H1 (cell line): ENCODE results near the gene RGL2.

Experiments
- ATF2 ChIP-seq: IDR thresholded peaks from 2 replicates; pipeline ENCODE4 v1.6.1; 2012; ENCODE audit warnings: low read length, inconsistent platforms
- CEBPB ChIP-seq: IDR thresholded peaks from 2 replicates; pipeline ENCODE4 v1.6.1; 2012; ENCODE audit warnings: low read depth, low read length
- E2F6 ChIP-seq: IDR thresholded peaks from 2 replicates; pipeline ENCODE4 v1.6.1; 2012; ENCODE audit warnings: inconsistent platforms
- JUN ChIP-seq: IDR thresholded peaks from 2 replicates; pipeline ENCODE4 v1.6.1; 2011; ENCODE audit warnings: low read depth, mild to moderate bottlenecking, improper control_type of control experiment, low read length
- MAX ChIP-seq: IDR thresholded peaks from 2 replicates; pipeline ENCODE4 v1.6.1; 2012; ENCODE audit warnings: inconsistent platforms
- NRF1 ChIP-seq: IDR thresholded peaks from 2 replicates; pipeline ENCODE4 v1.6.1; 2011; ENCODE audit warnings: mild to moderate bottlenecking, low read depth, low read length, improper control_type of control experiment
- RFX5 ChIP-seq: IDR thresholded peaks from 2 replicates; pipeline ENCODE4 v1.6.1; 2011; ENCODE audit warnings: low read depth, low read length, improper control_type of control experiment, borderline replicate concordance
- SIRT6 ChIP-seq: IDR thresholded peaks from one replicate; pipeline ENCODE4 v1.7.1; 2012; ENCODE audit warnings: low read length, inconsistent platforms
- SRF ChIP-seq: IDR thresholded peaks from 2 replicates; pipeline ENCODE4 v1.6.1; 2011; ENCODE audit warnings: mild to moderate bottlenecking, low read depth, low read length, moderate library complexity
- TAF1 ChIP-seq: IDR thresholded peaks from 2 replicates; pipeline ENCODE4 v1.6.1; 2011; ENCODE audit warnings: mild to moderate bottlenecking, low read depth, low read length
- TAF7 ChIP-seq: optimal IDR thresholded peaks from 2 replicates; pipeline ENCODE3; 2011; ENCODE audit warnings: low read depth, mild to moderate bottlenecking, inconsistent platforms, low read length, moderate library complexity, borderline replicate concordance
- YY1 ChIP-seq: IDR thresholded peaks from 2 replicates; pipeline ENCODE4 v1.6.1; 2011; ENCODE audit warnings: low read depth, mild to moderate bottlenecking, low read length
- TF ChIP-seq, protein P1 (sequence below), 3 experiments: IDR thresholded peaks; 1 replicate in 2 of 3; 2 replicates in 1 of 3; pipeline versions ENCODE4 v1.5.1 to v1.6.1; 2011; ENCODE audit warnings: low read length in 3 of 3, mild to moderate bottlenecking in 3 of 3, inconsistent platforms in 2 of 3, low read depth in 1 of 3, moderate library complexity in 1 of 3; ENCODE audit not compliant: insufficient read depth in 1 of 3; ENCODE audit errors: control extremely low read depth in 1 of 3

GRCh38 chr6:33273924-33274902, 24.5 kb downstream of the RGL2 start:
- TF ChIP-seq, protein P1, sequence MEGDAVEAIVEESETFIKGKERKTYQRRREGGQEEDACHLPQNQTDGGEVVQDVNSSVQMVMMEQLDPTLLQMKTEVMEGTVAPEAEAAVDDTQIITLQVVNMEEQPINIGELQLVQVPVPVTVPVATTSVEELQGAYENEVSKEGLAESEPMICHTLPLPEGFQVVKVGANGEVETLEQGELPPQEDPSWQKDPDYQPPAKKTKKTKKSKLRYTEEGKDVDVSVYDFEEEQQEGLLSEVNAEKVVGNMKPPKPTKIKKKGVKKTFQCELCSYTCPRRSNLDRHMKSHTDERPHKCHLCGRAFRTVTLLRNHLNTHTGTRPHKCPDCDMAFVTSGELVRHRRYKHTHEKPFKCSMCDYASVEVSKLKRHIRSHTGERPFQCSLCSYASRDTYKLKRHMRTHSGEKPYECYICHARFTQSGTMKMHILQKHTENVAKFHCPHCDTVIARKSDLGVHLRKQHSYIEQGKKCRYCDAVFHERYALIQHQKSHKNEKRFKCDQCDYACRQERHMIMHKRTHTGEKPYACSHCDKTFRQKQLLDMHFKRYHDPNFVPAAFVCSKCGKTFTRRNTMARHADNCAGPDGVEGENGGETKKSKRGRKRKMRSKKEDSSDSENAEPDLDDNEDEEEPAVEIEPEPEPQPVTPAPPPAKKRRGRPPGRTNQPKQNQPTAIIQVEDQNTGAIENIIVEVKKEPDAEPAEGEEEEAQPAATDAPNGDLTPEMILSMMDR (IDR thresholded peaks at IDR 0.05; ENCODE audit: control extremely low read depth in 1 of 3, insufficient read depth in 1 of 3, low read depth in 1 of 3, low read length in 3 of 3): no peak
- no peak for TF ChIP-seq CEBPB
- TF ChIP-seq NRF1: no peak
- TF ChIP-seq RFX5: no peak
- TF ChIP-seq YY1: no peak
- TF ChIP-seq MAX: no peak
- TF ChIP-seq SRF: no peak
- TF ChIP-seq JUN: no peak
- TF ChIP-seq SIRT6: no peak
- no peak for TF ChIP-seq ATF2
- TF ChIP-seq E2F6: no peak
- no peak for TF ChIP-seq TAF7
- no peak for TF ChIP-seq TAF1
